Muscle of back (tissue), 11 donors: ENCODE results near the gene NT5C2. TPM values are rescaled to one million over a fixed set of nuclear protein-coding genes. Genes with fewer than 3 reads are reported as not detected.
"Not testable (repeated sequence)": the region's sequence is repeated elsewhere in the genome, so short reads cannot be mapped to it uniquely, and the experiment has no call there.

Experiments
- DNase-seq, 3 donors: peaks; one replicate each; pipeline versions ENCODE4 v3.0.0 to v3.0.0-alpha.2; 2013
- polyA plus RNA-seq, 10 donors: library from polyadenylated mRNA; unstranded; fragments of 120-200 nt; gene quantifications; one replicate each; pipeline ENCODE4 v1.2.1, GENCODE V29; 2013; ENCODE audit not compliant: insufficient read length in 10 of 10

The NT5C2 gene
- polyA plus RNA-seq, 10 donors: 115 to 198 (median 139) TPM

DNA sequence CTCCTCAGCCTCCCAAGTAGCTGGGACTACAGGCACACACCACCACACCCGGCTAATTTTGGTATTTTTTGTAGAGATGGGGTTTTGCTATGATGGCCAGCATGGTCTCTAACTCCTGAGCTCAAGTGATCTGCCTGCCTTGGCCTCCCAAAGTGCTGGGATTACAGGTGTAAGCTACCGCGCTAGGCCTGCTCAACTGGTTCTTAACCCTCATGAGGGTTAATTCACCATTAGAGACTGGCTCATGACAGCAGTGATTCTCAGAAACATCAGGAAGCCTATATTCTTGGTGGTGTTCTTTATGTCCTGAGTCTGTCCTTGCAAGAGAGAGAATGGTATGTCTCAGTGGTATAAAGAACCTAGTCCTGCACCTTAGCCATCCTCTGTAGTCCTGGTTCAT, 10.4 kb upstream of the NT5C2 start:
- DNase-seq: no peak

DNA sequence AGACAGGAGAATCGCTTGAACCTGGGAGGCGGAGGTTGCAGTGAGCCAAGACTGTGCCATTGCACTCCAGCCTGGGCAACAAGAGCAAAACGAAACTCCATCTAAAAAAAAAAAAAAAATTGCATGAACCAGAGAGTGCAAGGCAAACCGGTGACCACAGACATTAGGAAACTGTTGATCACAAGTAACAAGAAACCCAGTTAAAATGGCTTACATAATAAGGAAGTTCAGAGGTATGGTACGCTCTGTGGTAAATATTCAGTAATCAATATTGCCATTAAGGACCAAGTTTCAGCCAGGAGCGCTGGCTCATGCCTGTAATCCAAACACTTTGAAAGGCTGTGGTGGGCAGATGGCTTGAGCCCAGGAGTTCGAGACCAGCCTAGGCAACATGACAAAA, 9.2 kb upstream of the NT5C2 start:
- no peak for DNase-seq

DNA sequence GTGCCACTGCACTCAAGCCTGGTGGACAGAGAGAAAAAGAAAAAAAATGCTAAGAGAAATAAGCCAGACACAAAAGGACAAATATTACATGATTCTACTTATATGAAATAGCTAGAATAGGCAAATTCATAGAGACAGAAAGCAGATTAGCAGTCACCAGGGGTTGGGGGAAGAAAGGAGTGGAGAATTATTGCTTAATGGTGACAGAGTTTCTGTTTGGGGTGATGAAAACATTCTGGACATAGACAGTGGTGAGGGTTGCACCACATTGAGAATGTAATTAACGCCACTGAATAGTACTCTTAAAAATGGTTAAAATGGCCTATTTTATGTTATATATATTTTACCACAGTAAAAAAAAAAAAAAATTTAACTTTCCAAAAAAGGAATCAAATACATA, 6.4 kb upstream of the NT5C2 start:
- DNase-seq: no peak

DNA sequence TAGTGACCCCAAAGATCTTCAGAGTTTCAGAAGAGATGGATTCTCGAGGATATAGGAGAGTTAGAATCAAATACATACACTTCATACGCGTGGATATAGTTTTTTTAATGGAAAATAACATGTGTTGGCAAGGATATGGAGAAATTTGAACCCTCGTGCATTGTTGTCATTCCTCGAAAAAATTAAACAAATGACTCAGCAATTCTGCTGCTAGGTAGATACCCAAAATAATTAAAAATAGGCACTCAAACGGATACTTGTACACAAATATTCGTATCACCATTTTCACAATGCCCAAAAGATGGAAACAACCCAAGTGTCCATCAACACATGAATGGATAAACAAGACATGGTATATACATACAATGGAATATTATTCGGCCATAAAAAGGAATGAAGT, 5.6 kb upstream of the NT5C2 start:
- no peak for DNase-seq

DNA sequence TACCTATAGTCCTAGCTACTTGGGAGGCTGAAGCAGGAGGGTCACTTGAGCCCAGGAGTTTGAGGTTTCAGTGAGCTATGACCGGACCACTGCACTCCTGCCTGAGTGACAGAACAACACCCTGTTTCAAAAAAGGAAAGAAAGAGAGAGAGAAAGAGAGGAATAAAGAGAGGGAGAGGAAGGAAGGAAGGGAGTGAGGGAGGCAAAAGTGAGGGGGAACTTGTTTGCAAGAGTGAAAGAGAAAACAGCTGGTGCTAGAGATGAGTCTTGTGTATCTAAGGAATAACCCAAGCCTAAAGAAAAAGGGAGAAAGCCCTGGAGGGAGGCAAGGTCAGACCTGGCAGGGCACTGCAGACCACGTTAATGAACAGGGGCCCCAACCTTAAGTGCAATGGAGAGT, 4.8 kb upstream of the NT5C2 start:
- no peak for DNase-seq

DNA sequence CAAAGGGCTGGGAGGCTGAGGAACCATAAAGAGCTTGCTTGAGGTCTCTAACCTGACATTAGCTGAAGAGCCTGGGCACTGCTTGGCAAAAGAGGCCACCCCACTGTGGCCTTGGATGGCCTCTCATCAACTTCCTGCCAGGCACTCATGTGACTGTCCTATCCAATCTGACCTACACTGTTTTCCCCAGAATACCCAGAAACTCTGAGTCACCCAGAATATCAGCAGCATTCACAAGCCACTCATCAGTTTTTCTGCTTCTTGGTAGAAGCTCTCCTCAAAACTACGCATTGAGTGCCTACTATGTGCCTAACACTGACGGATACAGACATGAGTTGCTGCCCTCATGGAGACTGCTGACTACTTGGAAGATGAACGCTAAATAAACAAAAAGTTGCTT, 4.1 kb upstream of the NT5C2 start:
- DNase-seq: peak in 2 of 3 donors; percentile 24 to 30

DNA sequence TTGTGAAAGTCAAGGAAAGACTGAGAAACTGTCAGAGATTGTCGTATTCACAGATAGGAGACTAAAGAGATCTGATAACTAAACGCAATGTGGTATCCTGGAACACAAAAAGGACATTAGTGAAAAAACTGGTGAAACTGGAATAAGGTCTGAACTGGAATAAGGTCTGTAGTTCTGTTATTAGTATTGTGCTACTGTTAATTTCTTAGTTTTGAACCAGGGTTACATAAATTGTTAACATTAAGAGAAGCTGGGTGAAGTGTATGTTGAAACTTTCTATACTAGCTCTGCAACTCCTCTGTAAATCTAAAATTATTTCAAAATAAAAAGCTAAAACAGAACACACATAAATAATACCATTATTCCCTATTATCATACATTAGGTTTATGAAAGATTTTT, 3.4 kb upstream of the NT5C2 start:
- no peak for DNase-seq

DNA sequence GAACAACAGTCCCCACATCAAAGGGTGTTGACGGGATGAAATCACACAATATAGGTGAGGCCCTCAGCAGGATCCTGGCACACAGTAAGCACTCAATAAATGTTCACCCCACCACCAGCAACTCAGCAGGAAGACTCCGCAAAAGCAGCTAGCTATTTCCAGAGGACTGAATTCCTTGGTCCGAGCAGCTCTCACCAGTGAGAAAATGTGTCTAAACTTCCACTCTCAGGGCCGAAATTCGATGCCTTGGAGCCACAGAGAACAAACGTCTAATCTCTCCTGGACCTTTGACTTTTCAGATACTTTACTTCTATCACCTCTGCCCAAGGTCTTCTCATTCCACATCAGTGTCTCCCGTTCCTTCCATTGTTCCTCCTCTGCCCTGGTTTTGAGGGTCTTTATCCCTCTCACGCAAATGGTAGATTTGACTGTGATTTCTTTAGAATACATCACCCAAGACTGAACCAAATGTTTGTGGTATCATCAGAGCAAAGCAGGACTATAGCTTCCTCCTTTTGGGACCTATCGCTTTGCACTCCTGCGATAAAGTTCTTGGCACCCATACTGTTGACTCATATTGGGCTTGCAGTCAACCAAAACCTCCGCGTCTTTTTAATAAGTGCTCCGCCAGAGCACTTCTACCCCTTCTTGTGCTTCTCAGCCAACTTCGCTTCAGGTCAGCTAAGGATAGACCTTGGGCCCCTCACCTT, 903 bp upstream of the NT5C2 start:
- DNase-seq: peak in 2 of 3 donors; percentile 20 to 27

DNA sequence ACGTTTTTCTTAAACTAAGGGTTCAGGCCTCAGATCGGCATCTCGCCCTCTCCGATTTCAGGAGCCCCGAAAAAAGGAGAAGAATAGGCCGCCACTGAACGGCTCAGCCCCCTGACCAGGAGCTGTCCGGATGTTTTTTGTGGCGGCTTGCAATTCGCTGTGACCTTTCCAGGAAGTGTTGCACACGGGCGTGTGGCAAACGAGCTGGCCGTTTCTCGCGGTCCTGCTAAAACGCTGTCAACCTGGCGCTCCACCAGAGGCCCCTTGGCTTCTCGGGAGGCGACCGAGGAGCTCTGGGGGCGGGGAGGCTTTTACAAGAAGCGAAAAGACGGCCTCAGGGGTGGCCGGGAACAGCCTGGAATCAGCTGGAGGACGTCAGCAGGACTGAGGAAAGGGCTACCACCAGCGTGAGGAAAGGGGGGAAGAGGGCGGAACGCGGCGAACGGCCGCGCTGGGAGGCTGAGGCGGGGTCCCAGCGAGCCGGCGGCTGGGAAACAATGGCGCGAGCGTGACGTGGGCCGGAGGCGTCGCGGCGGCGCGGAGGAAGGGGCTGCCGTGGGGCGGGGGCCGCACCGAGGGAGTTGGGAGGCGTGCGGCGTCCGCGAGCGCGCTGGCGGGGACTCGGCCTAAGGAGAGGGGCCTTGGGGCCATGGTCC, 493 bp downstream of the NT5C2 start:
- peak; percentile 67 to 94 (median 87) for DNase-seq

DNA sequence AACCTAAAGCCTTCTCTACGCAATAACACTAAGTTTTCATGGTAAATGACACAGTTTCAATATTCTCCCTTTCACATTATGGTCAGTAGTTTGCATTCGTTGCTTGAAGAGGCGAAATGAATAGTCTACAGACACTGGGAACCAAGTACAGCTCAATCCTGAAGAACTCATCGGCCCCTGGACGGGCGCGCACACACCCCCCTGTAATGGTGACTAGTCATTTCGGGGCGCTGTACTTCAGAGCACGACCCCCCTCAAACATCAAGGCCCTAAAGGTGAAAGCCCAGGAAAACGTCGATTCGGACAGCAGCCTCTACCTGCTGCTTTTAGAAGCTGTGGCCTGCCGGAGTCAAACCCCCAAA, 1.0 kb downstream of the NT5C2 start:
- peak in 1 of 3 donors; percentile 25 for DNase-seq

DNA sequence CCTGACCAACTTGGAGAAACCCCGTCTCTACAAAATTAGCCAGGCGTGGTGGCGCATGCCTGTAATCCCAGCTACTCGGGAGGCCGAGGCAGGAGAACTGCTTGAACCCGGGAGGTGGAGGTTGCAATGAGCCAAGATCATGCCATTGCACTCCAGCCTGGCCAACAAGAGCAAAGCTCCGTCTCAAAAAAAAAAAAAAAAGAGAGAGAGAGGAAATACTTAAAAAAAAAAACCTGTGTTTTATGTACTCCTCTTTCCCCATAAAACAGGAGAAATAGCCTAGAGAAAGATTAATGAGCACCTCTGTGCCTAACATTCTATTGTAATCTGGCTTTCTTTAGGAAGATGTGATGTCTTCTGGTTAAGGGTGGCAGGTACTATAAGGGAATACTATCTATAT, 1.9 kb downstream of the NT5C2 start:
- DNase-seq: not testable (repeated sequence)

DNA sequence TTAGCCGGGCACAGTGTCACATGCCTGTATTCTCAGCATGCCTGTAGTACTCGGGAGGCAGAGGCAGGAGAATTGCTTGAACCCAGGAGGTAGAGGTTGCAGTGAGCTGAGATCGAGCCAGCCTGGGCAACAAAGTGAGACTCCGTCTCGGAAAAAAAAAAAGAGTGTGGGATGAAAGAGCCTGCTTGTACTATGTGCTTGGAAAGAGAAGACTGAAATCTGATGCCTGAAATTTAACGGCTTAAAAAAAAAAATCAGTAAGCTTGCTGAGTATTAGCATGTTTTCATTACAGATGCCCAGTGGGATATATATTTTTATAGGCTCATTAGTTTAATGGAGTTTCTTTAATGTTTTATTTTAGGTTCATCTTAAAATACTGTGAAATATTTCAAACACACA, 4.2 kb downstream of the NT5C2 start:
- DNase-seq: peak in 1 of 3 donors; percentile 43

DNA sequence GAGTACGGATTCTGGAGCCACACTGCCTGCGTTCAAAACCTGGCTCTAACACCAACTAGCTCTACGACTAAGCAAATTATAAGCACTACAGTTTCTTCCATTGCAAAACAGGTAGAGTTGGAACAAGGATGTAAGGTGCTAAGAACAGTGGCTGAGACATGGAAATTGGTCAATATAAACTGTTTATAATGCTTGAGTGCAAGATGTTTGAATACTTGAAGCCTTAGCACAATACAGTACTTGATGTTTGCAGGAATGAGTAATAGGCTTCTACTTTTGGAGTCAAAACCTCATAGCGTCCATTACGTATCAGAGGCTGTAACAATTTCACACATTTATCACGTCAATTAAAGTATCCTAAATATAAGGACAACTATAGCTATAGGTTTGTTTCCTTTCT, 6.9 kb downstream of the NT5C2 start:
- DNase-seq: no peak

DNA sequence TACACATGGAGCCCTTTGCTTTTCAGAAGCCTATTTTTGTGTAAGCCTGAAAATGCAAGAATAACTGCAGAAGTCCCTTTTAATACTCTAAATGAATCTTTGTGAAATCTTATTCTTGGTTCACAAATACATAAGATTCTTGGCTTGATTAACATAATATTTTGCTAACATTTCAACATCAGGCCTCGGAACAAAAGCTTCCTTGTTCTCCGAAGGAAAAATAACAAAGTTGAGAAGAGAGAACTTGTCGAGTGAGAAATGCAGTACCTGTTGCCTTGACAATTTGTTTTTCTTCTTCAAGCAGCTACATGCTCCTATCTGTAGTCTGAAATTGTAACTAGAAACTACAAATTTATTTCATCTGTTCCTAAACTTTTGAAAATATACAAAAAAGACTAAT, 8.5 kb downstream of the NT5C2 start:
- DNase-seq: no peak

DNA sequence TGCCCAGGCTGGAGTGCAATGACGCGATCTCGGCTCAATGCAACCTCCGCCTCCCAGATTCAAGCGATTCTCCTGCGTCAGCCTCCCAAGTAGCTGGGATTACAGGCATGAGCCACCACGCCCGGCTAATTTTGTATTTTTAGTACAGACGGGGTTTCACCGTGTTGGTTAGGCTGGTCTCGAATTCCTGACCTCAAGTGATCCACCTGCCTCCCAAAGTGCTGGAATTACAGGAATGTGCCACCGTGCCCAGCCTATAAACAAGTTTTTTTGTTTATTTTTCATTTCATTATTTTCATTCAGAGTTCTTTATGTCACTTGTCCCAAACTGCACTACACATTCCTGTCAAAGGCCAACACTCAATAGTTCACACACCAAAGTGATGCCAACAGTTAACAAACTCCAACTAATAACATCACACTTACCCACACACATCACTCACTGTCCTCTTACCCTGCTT, 9.1 kb downstream of the NT5C2 start:
- not testable (repeated sequence) for DNase-seq

DNA sequence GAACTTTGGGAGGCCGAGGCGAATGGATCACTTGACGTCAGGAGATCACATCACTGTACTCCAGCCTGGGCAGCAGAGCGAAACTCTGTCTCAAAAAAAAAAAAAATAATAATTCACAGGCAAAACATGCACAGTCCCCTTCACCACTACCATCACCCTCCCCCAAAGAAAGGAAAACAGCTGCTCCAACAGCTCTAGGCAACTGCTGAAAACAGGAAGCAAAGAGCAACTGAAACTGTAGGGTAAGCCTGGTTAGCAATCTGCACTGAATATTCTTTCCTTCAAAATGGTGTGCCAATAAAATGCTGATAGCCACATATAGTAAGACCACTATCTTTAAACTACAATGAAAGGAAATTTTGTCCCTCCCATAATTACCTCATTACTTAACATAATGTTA, 11.8 kb downstream of the NT5C2 start:
- DNase-seq: peak in 2 of 3 donors; percentile 41 to 67

DNA sequence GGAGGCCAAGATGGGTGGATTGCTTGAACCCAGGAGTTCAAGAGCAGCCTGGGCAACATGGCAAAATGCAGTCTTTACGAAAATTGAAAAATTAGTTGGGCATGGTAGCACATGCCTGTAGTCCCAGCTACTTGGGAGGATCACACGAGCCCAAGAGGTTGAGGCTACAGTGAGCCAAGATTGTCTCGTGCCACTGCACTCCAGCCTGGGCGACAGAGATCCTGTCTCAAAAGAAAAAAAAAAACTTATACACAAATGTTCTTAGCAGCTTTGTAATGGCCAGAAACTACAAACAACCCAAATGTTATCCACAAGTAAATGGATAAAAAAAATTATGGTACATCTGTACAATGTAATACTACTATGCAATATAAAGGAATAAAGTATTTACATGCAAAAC, 12.6 kb downstream of the NT5C2 start:
- DNase-seq: no peak

DNA sequence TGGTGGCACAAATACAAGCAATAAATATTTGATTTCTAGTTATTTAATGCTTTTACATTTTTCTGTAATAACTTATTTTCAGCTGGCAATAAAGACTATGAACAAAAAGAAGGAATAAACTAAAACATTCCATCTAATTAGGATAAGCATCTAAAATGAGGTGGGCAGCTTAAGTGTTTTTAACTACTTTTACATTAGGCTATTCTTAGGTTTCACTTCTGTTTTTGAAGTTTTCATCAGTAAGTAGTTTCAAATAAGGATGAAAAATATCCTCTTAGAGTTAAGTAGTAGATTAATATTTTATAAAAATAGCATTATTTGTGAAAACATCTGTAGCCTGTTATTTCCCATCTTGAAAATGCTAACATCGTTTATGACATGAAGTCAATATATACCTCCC, 15.9 kb downstream of the NT5C2 start:
- DNase-seq: no peak

DNA sequence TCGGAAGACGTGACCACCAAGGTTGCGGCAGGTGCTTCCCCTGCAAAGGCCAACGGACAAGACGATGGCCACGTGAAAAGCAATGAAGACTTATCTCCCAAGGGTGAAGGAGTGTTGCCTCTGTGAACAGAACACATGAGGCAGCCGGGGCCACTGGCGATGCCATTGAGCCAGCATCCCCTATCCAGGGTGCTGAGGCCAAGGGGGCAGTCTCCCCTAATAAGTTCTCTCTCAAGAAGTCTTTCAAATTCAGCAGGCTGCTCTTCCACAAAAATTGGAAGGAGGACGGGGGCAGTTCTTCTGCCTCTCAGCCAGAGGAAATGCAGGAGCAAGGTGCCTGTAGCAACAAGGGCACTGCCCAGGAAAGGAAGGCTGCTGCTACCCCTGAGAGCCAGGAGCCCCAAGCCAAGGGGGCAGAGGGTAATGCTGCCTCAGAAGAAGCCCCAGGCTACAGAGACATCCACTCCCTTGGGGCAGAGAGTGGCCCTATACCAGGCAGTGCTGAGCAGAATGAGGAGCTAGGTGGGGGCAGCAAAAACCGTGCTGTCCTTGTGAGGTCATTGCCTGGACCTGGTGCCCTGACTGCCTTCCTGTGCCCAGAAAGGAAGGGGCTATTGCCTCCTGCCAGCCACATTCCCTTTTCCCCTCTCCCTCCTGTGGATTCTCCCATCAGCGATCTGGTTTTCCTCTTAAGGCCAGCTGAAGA, 17.3 kb downstream of the NT5C2 start:
- DNase-seq: no peak

DNA sequence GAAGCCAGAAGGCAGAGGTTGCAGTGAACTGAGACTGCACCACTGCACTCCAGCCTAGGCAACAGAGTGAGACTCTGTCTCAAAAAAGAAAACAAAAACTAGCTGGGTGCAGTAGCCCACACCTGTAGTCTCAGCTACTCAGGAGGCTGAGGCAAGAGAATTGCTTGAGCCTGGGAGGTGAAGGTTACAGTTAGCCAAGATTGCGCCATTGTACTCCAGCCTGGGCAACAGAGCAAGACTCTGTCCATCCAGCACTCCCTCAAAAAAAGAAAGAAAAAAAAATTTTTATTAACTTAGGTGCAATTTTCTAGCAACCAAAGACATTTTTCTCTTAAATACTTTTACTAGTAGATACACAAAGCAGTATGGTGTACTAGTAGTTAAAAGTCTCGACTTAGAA, 18.7 kb downstream of the NT5C2 start:
- not testable (repeated sequence) for DNase-seq

DNA sequence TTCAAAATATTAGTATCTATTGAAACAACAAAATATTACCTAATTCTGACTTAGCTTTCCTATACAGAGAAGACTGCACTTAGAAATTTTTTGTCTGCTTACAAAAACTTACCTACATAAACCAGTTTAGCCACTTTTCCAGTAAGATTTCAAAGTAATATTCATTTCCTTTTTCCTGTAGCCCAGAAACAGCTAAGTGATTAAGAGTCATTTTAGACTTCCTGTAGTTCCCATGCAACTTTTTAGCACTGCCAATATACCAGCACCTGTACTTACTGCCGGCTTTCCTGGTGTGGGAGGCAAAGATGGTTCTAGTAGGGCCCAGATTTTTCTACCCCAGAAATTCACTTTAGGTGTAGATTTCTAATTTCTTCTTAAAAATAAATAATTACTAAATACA, 21.8 kb downstream of the NT5C2 start:
- no peak for DNase-seq

DNA sequence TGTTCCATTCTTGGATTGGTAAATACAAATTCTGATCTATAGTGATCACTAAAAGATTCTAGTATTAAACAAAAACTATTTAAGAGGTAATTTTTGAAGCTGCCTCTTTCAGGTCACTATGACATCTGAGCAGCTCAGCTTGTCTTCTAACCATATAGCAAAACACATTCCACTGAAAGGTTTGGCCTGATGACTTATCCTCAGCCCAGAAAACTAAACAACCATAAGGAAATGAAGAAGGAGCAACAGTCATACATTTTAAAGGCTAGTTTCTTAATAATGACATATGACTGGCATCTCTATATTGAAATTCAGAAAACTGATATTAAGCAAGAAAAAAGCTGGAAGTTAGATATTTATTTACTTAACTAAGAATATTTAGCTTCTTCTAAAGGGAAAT, 24.6 kb downstream of the NT5C2 start:
- DNase-seq: peak in 1 of 3 donors; percentile 19

DNA sequence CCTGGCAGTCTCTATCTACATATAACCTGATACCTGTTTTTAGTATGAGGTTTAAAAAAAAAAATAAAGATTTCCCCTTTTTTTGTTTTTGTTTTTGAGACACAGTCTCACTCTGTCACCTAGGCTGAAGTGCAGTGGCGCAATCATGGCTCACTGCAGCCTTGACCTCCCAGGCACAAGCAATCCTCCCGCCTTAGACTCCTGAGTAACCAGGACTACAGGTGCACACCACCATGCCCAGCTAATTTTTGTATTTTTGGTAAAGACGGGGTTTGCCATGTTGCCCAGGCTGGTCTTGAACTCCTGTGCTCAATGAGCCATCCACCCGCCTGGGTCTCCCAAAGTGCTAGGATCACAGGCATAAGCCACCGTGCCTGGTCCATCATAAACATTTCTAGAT, 25.5 kb downstream of the NT5C2 start:
- not testable (repeated sequence) for DNase-seq
